ENCODE results near the gene C10orf120.

The C10orf120 gene

GRCh38 chr10:122709971-122710370 is 10.3 kb upstream of the C10orf120 start:
- CTCF ChIA-PET, result no interaction called here
- no peak for TF ChIP-seq CTCF (conservative IDR thresholded peaks at IDR 0.05; ENCODE audit: low read depth)
- POLR2A ChIA-PET (ENCODE audit: low non-redundant PET), result no interaction called here
- no peak overlapping the region for H3K27ac ChIP-seq
- no peak for DNase-seq (ENCODE audit: low spot score)

DNA sequence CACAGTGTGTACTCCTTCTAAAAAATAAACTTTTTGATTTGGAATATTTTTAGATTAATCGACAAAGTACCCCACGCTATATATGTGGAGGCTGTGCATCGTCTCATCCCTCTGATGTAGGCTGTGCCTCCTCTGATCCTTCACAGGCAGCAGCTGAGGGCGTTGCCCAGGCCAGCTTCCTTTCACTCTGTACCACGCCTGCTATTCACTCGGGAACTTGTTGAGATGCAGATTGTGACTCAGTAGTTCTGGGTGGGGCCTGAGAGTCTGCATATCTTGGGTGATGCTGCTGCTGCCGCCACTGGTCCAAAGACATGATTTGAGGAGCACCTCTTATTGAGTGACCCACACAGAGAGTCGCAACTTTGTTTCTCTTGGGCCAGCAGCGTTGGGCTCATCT is 7.9 kb upstream of the C10orf120 start:
- CTCF ChIA-PET, result interaction anchor here (0.6 kb wide), 1 partner anchor 145 kb away, joined by 3 read pairs; no protein-coding TSS in a partner anchor
- no peak for TF ChIP-seq CTCF (conservative IDR thresholded peaks at IDR 0.05; ENCODE audit: low read depth)
- DNase-seq (ENCODE audit: low spot score), result no peak
- no peak overlapping the region for H3K27ac ChIP-seq
- POLR2A ChIA-PET (ENCODE audit: low non-redundant PET), result no interaction called here

GRCh38 chr10:122706947-122707346 is 7.3 kb upstream of the C10orf120 start:
- no peak overlapping the region for H3K27ac ChIP-seq
- ChIA-PET POLR2A (ENCODE audit: low non-redundant PET) (no interaction called here), CTCF (no interaction called here)
- no peak for TF ChIP-seq CTCF (conservative IDR thresholded peaks at IDR 0.05; ENCODE audit: low read depth)
- no peak for DNase-seq (ENCODE audit: low spot score)

- TF ChIP-seq CTCF (conservative IDR thresholded peaks at IDR 0.05; ENCODE audit: low read depth), result no peak
- no peak for DNase-seq (ENCODE audit: low spot score)
- ChIA-PET CTCF (no interaction called here), POLR2A (ENCODE audit: low non-redundant PET) (no interaction called here)
- no peak overlapping the region for H3K27ac ChIP-seq
These were observed 6.8 kb upstream of the C10orf120 start for GRCh38 chr10:122706467-122706866.

- TF ChIP-seq CTCF (conservative IDR thresholded peaks at IDR 0.05; ENCODE audit: low read depth), result peak; percentile 86
- H3K27ac ChIP-seq, result no peak overlapping the region
- ChIA-PET POLR2A (ENCODE audit: low non-redundant PET) (no interaction called here), CTCF (interaction anchor here (0.5 to 1.5 kb wide), 20 partner anchors 9 to 1794 kb away, joined by 3 to 11 read pairs (median 4); no protein-coding TSS in a partner anchor)
- DNase-seq (ENCODE audit: low spot score), result peak; percentile 90
These were observed 4.1 kb upstream of the C10orf120 start for GRCh38 chr10:122703483-122704448.

- H3K27ac ChIP-seq, result no peak overlapping the region
- CTCF ChIA-PET, result no interaction called here
- DNase-seq (ENCODE audit: low spot score), result no peak
- TF ChIP-seq CTCF (conservative IDR thresholded peaks at IDR 0.05; ENCODE audit: low read depth), result no peak
- POLR2A ChIA-PET (ENCODE audit: low non-redundant PET), result no interaction called here
These were observed 2.6 kb upstream of the C10orf120 start for GRCh38 chr10:122702275-122702674.

Measured in RWPE1 (cell line).